Stimulated activated CD4-positive, alpha-beta T cell treated with anti-CD3 and anti-CD28 coated beads, Interleukin-15, amount 100 ng/mL, for 1 hour (primary cell): ENCODE results near the gene SPECC1L.

Experiments used
- DNase-seq, 2 donors: peaks; one replicate each; pipeline ENCODE4 v3.0.0-alpha.2; 2020; ENCODE audit warnings: low read depth in 1 of 2, low spot score in 1 of 2

The SPECC1L gene

DNA sequence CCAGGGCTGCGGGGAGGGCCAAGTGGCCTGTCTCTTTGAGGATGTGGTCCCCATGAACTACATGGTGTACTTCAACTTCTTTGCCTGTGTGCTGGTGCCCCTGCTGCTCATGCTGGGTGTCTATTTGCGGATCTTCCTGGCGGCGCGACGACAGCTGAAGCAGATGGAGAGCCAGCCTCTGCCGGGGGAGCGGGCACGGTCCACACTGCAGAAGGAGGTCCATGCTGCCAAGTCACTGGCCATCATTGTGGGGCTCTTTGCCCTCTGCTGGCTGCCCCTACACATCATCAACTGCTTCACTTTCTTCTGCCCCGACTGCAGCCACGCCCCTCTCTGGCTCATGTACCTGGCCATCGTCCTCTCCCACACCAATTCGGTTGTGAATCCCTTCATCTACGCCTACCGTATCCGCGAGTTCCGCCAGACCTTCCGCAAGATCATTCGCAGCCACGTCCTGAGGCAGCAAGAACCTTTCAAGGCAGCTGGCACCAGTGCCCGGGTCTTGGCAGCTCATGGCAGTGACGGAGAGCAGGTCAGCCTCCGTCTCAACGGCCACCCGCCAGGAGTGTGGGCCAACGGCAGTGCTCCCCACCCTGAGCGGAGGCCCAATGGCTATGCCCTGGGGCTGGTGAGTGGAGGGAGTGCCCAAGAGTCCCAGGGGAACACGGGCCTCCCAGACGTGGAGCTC is 170.2 kb downstream of the SPECC1L start:
- no peak for DNase-seq

DNA sequence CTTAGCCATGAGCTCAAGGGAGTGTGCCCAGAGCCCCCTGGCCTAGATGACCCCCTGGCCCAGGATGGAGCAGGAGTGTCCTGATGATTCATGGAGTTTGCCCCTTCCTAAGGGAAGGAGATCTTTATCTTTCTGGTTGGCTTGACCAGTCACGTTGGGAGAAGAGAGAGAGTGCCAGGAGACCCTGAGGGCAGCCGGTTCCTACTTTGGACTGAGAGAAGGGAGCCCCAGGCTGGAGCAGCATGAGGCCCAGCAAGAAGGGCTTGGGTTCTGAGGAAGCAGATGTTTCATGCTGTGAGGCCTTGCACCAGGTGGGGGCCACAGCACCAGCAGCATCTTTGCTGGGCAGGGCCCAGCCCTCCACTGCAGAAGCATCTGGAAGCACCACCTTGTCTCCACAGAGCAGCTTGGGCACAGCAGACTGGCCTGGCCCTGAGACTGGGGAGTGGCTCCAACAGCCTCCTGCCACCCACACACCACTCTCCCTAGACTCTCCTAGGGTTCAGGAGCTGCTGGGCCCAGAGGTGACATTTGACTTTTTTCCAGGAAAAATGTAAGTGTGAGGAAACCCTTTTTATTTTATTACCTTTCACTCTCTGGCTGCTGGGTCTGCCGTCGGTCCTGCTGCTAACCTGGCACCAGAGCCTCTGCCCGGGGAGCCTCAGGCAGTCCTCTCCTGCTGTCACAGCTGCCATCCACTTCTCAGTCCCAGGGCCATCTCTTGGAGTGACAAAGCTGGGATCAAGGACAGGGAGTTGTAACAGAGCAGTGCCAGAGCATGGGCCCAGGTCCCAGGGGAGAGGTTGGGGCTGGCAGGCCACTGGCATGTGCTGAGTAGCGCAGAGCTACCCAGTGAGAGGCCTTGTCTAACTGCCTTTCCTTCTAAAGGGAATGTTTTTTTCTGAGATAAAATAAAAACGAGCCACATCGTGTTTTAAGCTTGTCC is 171.0 kb downstream of the SPECC1L start:
- no peak for DNase-seq

DNA sequence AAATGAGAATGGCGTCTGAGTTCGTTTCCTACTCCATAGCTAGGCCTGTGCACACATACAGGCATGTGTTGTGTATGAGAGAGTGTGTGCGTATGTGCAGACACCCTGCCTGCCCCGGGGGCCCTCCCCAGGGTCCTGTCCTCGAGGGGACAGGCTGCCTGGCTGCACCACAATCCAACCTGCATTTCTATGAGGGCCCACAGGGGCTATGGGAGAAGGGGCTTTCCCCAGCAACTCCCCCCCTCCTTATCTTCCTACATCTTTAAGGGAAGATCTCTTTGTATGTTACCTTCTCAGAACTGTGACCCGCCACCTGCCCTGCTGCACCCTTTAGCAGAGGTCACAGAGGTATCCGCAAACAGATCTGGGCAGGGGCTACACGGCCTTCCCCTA is 171.7 kb downstream of the SPECC1L start:
- no peak for DNase-seq

DNA sequence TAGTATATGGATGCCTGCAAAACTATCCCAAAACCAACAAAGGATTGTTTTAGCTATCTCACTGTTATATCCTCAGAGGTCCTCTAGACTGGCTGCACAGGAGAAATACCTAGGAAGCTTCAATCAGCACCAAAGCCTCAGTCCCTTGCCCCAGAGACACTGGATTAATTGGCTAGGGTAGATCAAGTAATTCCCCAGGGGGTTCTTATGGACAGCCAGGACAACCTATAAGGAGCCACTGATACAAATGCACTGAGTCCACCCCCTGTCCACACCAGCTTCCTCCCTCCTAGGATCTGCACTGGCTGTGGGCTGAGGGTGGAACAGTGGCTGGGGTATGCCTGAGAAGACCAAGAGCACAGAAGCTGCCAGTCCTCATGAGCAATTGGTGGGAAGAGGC is 173.0 kb downstream of the SPECC1L start:
- no peak for DNase-seq

DNA sequence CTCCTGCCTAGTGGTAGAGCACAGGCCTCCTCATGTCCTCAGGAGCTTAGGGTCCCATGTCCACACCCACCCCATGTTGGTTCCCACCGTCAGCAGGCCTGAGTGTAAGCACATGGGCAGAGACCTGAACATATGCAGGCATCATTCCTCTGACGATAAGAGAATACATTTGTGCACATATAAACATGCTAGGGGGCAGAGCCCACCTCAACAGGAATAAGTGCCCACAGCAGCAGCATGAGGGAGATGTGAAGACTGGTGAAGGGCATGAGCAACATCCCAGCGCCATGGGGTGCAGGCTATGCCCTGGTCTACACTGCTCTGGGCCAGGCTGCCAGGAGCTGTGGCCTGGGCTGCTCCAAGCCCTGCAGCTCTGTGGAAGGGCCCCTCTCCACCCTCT is 173.6 kb downstream of the SPECC1L start:
- no peak for DNase-seq

DNA sequence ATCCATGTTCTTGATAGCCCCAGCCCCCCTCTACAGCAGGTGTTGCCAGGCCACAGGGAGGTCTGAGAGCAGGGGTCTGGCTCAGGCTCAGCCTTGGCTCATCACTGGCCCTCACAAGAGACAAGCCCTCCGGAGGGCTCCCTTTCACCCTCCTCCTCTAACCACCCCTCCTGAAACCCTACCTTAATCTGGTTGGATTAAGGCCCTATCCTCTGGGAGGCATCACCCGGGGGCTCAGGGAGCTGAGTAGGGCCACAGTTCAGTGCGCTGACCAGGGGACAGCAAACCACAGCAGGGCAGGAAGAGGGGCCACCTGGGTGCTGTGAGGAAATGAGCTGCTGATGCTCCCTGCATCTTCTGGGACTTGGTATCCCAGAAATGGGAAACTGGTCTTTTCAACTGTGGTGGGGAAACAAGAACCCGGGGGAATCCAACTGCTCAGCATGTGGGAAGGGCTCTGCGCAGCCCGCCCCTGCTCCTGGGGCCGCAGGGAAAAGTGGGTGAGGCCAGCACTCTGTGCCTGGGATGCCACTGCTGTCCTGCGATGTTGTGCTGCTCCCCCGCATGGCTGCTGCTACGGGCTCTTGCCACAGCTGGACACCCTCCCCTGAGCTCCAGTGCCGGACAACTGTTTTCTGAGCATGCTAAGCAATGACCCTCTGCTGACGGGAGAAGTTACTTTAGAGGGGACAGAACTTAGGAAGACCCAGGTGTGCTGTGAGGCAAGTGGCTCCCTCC is 174.3 kb downstream of the SPECC1L start:
- no peak for DNase-seq

DNA sequence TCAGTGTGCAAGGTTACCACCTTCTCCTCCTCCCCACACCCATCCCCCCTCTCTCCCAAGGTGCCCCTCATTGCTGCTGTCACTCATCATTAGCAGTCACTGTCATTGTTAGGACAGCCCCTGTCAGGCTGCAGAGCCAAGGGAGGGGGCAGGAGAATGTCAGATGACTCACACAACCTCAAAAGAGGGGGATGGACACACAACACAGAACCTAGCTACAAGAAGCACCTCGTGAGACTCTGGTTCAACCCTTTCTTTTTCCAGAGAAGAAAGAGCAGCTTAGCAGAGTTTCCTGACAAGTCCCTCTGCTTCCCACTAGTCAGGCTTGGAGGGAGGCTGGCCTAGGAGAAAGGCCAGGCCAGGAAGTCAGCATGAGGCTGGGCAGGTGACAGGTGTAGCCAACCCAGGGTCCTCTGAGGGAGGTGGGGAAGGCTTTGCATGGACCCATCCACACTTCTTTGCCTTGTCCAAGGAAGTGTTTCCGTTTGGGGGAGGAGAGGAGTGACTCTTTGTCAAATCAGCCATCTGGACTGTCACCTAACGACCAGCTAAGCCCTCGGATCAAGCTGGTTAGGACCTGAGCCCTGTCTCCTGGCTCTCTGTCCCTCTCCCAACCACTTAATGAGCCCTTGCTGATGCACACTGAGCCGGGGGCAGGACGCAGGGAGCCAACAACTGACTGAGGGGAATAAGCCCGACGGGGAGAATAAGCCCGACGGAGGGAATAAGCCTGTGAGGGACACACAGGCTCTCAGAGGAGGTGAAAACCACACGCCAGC is 175.0 kb downstream of the SPECC1L start:
- no peak for DNase-seq

DNA sequence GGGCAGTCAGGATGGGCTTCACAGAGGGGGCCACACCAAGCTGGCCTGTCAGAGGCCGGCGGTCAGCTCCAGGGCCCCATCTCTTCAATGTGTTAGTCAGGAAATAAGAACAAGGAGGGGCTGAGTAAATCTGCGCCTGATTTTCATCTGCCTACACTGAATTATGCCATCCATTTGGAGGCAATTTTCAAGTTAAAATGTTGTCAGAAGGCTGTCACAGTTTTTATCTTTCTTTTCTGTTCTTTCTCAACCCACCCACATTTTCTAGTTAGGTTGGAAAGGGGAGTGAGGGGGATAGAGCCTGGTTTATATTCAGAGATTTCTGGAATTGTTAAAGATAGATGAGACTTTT is 175.6 kb downstream of the SPECC1L start:
- DNase-seq = no peak

DNA sequence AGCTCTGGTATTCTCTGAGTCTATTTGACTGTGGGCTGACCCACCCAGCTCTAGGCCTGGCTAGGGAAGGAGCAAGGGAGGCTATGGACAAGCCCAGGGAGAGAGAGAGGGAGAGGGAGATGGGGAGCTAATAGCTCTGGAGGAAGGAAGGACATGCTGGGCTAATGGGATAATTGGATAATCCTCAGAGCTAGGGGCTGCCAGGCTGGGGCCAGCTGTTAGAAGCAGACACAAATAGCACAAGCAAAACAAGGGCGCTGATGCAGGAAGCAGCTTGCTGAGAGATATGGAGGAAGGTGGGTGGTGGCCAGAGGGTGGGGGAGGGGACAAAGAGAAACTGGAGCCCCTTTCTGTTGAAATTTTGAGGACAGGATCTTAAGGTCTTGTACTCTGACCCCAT is 180.0 kb downstream of the SPECC1L start:
- DNase-seq = no peak

DNA sequence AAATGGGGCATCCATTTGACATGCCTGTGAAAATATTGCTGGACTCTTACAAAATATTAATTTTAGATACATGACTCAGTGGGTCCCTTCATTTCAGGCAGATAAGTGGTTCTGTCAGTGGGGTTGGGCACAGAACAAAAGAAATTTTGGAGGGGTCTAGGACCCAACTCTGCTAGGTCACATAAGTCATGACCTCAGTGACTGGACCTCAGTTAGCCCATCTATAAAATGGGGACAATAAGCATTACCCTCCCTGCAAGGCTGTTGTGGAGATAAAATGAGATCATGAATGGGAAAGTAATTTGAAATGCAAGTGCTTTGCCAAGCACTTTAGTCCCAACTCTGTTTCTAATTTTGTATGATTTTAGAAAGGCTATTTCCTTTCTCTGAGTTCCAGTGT is 180.5 kb downstream of the SPECC1L start:
- DNase-seq = no peak

DNA sequence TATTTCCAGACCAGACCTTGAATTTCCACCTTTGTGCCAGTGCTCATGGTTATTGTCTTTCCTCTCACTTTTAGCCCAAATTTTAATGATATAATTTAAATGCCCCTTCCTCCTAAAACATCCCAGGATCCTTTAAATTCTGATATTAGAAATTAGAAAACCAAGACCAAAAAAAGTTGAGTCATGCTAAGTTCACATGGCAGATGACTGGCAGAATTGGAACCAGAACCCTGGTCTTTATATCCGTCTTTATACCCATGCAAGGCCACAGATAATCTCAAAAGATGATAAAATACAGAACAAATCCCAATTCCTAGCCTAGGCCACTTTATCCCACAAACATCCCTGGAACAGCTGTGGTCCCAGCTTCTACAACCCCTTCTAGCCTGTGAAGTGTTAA is 183.2 kb downstream of the SPECC1L start:
- DNase-seq = no peak

DNA sequence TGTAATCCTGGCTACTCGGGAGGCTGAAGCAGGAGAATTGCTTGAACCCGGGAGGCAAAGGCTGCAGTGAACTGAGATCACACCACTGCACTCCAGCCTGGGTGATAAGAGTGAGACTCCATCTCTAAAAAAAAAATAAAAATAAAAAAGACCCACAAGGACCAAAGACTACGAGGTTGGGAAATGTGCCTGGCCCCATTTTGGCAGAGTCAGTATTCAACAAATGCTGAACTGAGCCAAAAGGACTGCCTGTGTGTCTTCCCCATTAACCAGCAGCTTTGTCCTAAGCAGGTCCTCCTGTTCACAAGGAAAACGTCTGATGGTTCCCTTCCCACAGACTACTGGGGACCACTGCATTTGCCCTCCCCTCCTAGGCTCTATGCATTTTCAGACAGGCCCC is 184.4 kb downstream of the SPECC1L start:
- DNase-seq = no peak

DNA sequence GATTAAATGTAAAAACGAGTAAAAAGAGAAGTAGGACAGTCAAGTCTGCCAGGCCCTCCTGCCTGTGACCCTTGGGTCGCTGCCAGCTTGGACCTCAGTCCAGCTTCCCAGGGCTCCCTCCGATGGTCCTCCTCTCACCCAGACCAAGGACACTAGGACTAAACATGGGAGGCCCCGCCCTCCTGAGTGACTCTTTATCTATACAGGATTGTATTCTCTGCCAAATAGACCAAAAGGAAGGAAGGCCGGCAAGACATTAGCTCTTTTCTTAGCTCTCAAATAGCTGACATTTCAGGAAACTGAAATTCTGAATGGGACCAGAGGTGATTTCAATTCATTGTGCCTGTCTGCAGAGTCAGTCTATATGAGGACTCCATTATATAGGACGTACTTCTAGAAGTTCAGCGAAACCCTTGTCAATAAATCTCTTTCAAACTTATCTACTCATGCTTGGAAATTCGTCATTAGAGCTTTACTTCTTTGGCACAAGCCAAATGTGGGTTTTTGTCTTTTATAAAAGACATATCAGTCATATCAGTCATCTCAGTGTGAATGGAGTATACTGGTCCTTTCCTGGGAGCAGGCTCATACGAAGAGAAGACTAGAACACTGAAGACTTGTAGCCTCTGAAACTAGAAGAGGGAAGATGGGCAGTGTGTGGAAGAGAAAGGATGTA is 185.3 kb downstream of the SPECC1L start:
- DNase-seq = no peak

DNA sequence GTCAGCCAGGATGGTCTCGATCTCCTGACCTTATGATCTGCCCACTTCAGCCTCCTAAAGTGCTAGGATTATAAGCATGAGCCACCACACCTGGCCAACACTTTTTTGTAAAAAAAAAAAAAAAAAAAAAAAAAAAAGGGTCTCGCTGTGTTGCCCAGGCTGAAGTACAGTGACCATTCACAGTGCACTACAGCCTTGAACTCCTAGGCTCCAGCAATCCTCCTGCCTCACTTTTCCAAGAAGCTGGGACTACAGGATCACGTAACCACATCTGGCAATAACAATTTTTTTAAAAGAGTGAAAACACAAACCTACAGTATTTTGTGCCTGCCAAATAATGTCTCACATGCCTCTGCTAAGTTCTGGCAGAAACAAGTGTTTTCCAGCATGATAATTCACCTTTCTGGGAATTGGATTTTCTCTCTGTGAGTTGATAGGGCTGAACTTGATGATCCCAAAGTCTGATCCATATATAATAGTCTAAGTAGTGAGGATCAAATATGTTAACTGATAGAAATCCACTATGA is 187.3 kb downstream of the SPECC1L start:
- no peak for DNase-seq

DNA sequence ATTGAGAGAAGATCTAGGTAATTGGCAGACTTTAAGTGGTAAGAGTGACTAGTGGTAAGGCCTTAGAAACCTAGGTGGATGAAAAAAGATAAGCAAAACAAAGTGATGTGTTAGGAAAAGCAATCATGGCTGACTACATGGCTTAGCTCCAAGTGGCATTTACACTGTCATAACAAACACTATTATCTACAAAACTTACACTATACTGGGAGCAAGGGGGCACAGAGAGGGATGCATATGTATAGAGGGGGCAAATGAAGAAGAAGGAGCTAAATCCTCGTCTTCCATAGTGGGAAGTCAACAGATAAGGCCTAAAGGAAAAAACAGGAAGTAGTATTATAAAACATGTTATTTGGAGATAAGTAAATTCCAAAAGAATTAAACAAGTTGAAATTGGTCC is 189.3 kb downstream of the SPECC1L start:
- no peak for DNase-seq

DNA sequence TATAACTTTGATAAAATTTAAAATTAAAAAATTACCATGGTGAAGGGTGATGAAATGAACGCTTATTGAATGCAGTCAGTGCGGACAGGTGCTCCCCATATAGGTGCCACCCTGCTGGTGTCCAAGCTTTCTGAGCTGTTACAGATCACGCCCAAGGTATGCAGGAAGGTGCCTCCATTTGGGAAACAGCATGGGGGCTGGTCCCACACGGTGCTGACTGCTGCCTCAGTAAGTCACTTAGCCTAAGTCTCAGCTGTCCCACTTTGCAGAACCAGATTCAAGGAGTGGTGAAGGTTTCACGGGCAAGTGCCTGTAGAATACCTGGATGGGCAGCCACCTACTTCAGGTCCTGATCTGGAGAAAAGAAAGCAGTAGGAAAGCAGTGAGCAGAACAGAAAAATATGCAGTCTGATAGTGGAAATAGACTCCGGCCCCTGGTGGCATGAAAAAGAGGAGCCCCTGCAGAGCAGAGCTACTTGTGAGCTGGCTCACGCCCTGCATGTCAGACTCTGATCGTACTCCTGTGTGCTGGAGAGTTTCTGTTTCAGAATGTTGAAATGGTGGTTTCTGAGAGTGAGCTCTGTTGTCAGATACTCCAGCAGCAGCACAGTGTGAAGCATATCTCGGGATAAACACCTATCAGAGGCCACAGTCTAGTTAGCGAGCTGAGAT is 189.9 kb downstream of the SPECC1L start:
- DNase-seq = no peak

DNA sequence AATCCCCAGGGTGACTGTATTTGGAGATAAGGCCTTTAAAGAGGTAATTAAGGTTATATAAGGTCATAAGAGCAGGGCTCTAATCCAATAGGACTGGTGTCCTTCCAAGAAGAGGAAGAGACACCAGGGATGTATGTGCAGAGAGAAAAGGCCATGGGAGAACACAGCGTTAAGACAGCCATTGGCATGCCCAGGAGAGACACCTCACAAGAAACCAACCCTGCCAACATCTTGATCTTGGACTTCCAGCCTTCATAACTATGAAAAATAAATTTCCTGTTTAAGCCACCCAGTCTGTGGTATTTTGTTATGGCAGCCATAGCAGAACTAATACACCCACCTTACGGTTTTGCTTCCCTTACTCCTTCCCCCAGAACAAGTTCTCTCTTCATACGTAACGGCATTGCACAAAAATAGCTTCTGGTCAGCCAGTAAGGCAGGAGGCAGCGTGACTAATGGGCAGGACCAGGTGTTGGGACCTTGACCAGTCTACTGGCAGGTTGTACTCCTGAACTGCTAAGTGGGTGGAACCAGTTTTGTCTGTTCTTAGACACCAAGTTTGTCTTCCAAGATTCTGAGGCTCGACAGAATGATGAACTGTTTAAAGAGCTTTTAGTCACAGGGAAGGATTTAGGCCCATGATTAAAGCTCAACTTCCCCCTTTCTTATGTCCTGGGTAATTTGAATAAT is 192.6 kb downstream of the SPECC1L start:
- no peak for DNase-seq

DNA sequence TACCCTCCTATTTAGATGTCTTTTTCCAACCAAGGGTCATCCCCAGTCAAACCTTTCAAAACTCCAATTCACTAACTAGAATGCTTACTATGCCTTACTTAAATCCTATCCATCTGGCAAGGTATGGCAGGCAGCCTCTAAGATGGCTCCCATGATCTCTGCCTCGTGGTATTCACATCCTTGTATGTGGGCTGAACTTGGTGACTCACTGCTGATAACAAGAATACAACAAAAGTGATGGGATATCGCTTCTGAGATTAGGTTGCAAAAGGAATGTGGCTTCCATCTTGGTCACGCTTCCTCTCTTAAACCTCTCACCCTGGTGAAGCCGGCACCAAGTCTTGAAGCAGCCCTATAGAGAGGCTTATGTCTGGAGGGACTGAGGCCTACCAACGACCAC is 194.9 kb downstream of the SPECC1L start:
- no peak for DNase-seq

DNA sequence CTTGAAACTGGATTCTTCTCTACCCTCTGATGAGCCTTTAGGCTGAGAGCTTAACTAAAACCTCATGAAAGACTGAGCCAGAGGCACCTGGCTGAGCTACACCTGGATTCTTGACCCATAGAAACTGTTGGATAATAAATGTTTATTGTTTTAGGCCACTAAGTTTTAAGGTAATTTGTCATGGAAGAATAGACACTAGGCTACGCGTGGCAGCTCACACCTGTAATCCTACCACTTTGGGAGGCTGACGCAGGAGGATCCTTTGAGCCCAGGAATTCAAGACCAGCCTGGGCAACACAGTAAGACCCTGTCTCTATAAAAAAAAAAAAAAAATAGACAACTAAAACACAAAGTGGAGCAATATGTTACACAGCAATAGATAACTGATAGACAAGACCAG is 195.3 kb downstream of the SPECC1L start:
- no peak for DNase-seq
